ENCODE results near the gene PDRG1. TPM values are rescaled to one million over a fixed set of nuclear protein-coding genes. Genes with fewer than 3 reads are reported as not detected.

PDRG1 gene
- total and polyA plus RNA-seq, 9 donors, result 6.4 to 14.1 (median 9.7) TPM

- Histone ChIP-seq H3K36me3 (no peaks in the 10 kb centered on the region), H3K4me1 (ENCODE audit: insufficient read depth) (no peaks in the 10 kb centered on the region), H3K27ac (no peak overlapping the region), H3K9me3 (no peaks in the 10 kb centered on the region), H3K4me3 (no peak overlapping the region), H3K27me3 (no peaks in the 10 kb centered on the region)
- 56 to 71% (median 67%) methylated on average over 1 of the region's 1 CpG for WGBS, 3 donors
- no peak for TF ChIP-seq EP300 (IDR thresholded peaks at IDR 0.05)
- no peak for DNase-seq
- intact Hi-C loops (cut with DNase I), result no loop called here
Observed at GRCh38 chr20:31937820-31938219, 14.0 kb downstream of the PDRG1 start.

- 68 to 79% (median 68%) methylated on average over 4 of the region's 4 CpGs for WGBS, 3 donors
- H3K9me3 ChIP-seq, result no peaks in the 10 kb centered on the region
- no peak overlapping the region for H3K4me3 ChIP-seq
- no peaks in the 10 kb centered on the region for H3K36me3 ChIP-seq
- no peak overlapping the region for H3K27ac ChIP-seq
- TF ChIP-seq POLR2A (IDR thresholded peaks at IDR 0.05) (no peak), EP300 (IDR thresholded peaks at IDR 0.05) (no peak)
- intact Hi-C loops (cut with DNase I), result no loop called here
- DNase-seq, result no peak
- no peaks in the 10 kb centered on the region for H3K4me1 ChIP-seq (ENCODE audit: insufficient read depth)
- H3K27me3 ChIP-seq, result no peaks in the 10 kb centered on the region
Observed at GRCh38 chr20:31936420-31936819, 15.4 kb downstream of the PDRG1 start.

GRCh38 chr20:31934968-31935764 lies 16.7 kb downstream of the PDRG1 start:
- no peaks in the 10 kb centered on the region for H3K27me3 ChIP-seq
- TF ChIP-seq EP300 (IDR thresholded peaks at IDR 0.05) (no peak), POLR2A (IDR thresholded peaks at IDR 0.05) (no peak), CTCF (IDR thresholded peaks at IDR 0.05) (no peak)
- no peak overlapping the region for H3K27ac ChIP-seq
- H3K9me3 ChIP-seq, result no peaks in the 10 kb centered on the region
- 63 to 66% (median 63%) methylated on average over 8 of the region's 8 CpGs for WGBS, 3 donors
- no peaks in the 10 kb centered on the region for H3K36me3 ChIP-seq
- no peaks in the 10 kb centered on the region for H3K4me1 ChIP-seq (ENCODE audit: insufficient read depth)
- H3K4me3 ChIP-seq, result no peak overlapping the region
- DNase-seq, result no peak
- intact Hi-C loops (cut with DNase I), result no loop called here

DNA sequence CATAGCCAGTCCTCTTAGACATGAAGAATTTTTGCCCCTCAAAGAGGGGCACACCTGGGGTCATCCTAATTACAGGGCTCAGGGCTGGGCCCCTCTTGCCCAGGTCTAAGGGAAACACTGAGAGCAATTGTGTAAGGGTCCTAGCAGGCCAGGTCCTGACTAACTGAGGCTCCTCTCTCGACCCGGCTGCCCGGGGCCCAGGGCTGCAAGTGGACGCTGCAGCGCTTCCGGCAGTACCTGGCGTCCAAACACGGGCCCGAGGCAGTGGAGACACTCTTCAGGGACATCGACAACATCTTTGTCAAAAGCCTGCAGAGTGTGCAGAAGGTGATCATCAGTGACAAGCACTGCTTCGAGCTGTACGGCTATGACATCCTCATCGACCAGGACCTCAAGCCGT lies 17.4 kb downstream of the PDRG1 start:
- no peak for DNase-seq
- WGBS, 3 donors, result 88 to 90% (median 88%) methylated on average over 14 of the region's 14 CpGs

GRCh38 chr20:31933698-31934097 lies 18.1 kb downstream of the PDRG1 start:
- WGBS, 3 donors, result 80 to 85% (median 83%) methylated on average over 10 of the region's 10 CpGs
- Histone ChIP-seq H3K36me3 (no peaks in the 10 kb centered on the region), H3K27ac (no peak overlapping the region), H3K4me3 (no peak overlapping the region), H3K4me1 (ENCODE audit: insufficient read depth) (no peaks in the 10 kb centered on the region), H3K9me3 (no peaks in the 10 kb centered on the region), H3K27me3 (no peaks in the 10 kb centered on the region)
- intact Hi-C loops (cut with DNase I), result no loop called here
- DNase-seq, result no peak
- TF ChIP-seq CTCF (IDR thresholded peaks at IDR 0.05) (no peak), POLR2A (IDR thresholded peaks at IDR 0.05) (no peak), EP300 (IDR thresholded peaks at IDR 0.05) (no peak)

More for the DNA sequence above, 17.4 kb downstream of the PDRG1 start:
- H3K9me3 ChIP-seq, result no peaks in the 10 kb centered on the region
- TF ChIP-seq POLR2A (IDR thresholded peaks at IDR 0.05) (no peak), EP300 (IDR thresholded peaks at IDR 0.05) (no peak), CTCF (IDR thresholded peaks at IDR 0.05) (no peak)
- no peak overlapping the region for H3K27ac ChIP-seq
- no peaks in the 10 kb centered on the region for H3K4me1 ChIP-seq (ENCODE audit: insufficient read depth)
- intact Hi-C loops (cut with DNase I), result no loop called here
- H3K36me3 ChIP-seq, result no peaks in the 10 kb centered on the region
- H3K4me3 ChIP-seq, result no peak overlapping the region
- no peaks in the 10 kb centered on the region for H3K27me3 ChIP-seq

All from ovary (tissue), 9 donors.